ENCODE results near the gene ARL2.

DNA sequence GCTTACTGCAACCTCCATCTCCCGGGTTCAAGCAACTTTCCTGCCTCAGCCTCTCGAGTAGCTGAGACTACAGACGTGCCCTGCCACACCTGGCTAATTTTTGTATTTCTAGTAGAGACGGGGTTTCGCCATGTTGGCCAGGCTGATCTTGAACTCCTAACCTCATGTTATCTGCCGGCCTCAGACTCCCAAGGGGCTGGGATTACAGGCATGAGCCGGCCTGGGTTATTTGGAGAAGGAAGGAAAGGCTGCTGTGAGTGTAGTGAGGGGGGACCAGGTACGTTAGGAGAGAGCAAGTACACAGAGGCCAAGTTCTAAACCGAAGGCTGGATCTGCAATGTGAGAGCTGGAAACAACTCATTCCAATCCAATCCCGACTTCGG, 17.6 kb upstream of the ARL2 start:
- TF ChIP-seq, protein P1, sequence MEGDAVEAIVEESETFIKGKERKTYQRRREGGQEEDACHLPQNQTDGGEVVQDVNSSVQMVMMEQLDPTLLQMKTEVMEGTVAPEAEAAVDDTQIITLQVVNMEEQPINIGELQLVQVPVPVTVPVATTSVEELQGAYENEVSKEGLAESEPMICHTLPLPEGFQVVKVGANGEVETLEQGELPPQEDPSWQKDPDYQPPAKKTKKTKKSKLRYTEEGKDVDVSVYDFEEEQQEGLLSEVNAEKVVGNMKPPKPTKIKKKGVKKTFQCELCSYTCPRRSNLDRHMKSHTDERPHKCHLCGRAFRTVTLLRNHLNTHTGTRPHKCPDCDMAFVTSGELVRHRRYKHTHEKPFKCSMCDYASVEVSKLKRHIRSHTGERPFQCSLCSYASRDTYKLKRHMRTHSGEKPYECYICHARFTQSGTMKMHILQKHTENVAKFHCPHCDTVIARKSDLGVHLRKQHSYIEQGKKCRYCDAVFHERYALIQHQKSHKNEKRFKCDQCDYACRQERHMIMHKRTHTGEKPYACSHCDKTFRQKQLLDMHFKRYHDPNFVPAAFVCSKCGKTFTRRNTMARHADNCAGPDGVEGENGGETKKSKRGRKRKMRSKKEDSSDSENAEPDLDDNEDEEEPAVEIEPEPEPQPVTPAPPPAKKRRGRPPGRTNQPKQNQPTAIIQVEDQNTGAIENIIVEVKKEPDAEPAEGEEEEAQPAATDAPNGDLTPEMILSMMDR (IDR thresholded peaks at IDR 0.05) = no peak
- TF ChIP-seq, protein P2, sequence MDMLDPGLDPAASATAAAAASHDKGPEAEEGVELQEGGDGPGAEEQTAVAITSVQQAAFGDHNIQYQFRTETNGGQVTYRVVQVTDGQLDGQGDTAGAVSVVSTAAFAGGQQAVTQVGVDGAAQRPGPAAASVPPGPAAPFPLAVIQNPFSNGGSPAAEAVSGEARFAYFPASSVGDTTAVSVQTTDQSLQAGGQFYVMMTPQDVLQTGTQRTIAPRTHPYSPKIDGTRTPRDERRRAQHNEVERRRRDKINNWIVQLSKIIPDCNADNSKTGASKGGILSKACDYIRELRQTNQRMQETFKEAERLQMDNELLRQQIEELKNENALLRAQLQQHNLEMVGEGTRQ (IDR thresholded peaks at IDR 0.05; ENCODE audit: borderline replicate concordance, low read depth, low read length) = no peak
- TF ChIP-seq CHD2 (IDR thresholded peaks at IDR 0.05; ENCODE audit: low read length, partially characterized antibody) = no peak
- no peak for TF ChIP-seq TAF1 (IDR thresholded peaks at IDR 0.05; ENCODE audit: borderline replicate concordance, low read depth, low read length)
- TF ChIP-seq, protein P3, sequence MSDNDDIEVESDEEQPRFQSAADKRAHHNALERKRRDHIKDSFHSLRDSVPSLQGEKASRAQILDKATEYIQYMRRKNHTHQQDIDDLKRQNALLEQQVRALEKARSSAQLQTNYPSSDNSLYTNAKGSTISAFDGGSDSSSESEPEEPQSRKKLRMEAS (IDR thresholded peaks at IDR 0.05; ENCODE audit: low read depth) = no peak
- TF ChIP-seq RCOR1 (IDR thresholded peaks at IDR 0.05; ENCODE audit: low read length) = no peak
- no peak for TF ChIP-seq POLR2AphosphoS5 (IDR thresholded peaks at IDR 0.05; ENCODE audit: low read depth, low read length)
